Suppressor macrophage treated with lipopolysaccharide for 4 hours (primary cell): Measurements from ENCODE around the gene DNAH7.
A peak's percentile ranks its signal among the peaks of the same experiment; 100 is the strongest.
"Not testable (repeated sequence)": the region's sequence is repeated elsewhere in the genome, so short reads cannot be mapped to it uniquely, and the experiment has no call there.

Experiments used
- DNase-seq: peaks from one replicate; pipeline ENCODE4 v3.0.0-alpha.2; 2020

The DNAH7 gene

GRCh38 chr2:195959341-195959740, 109.3 kb downstream of the DNAH7 start:
- DNase-seq, result no peak

- no peak for DNase-seq
Measured at GRCh38 chr2:195956725-195957124, 111.9 kb downstream of the DNAH7 start.

- DNase-seq, result no peak
Measured at GRCh38 chr2:195945056-195945455, 123.6 kb downstream of the DNAH7 start.

GRCh38 chr2:195937176-195937575, 131.5 kb downstream of the DNAH7 start:
- DNase-seq, result no peak

- no peak for DNase-seq
Measured at GRCh38 chr2:195934484-195934883, 134.2 kb downstream of the DNAH7 start.

GRCh38 chr2:195929531-195929930, 139.1 kb downstream of the DNAH7 start:
- DNase-seq, result no peak

GRCh38 chr2:195925120-195925519, 143.5 kb downstream of the DNAH7 start:
- no peak for DNase-seq

GRCh38 chr2:195923889-195924288, 144.7 kb downstream of the DNAH7 start:
- DNase-seq, result no peak

GRCh38 chr2:195917021-195917600, 151.5 kb downstream of the DNAH7 start:
- not testable (repeated sequence) for DNase-seq

- no peak for DNase-seq
Measured at GRCh38 chr2:195912079-195912478, 156.6 kb downstream of the DNAH7 start.

GRCh38 chr2:195910570-195910969, 158.1 kb downstream of the DNAH7 start:
- no peak for DNase-seq

GRCh38 chr2:195909926-195910325, 158.7 kb downstream of the DNAH7 start:
- DNase-seq, result no peak

GRCh38 chr2:195907474-195907873, 161.2 kb downstream of the DNAH7 start:
- no peak for DNase-seq

GRCh38 chr2:195903956-195904355, 164.7 kb downstream of the DNAH7 start:
- no peak for DNase-seq

GRCh38 chr2:195902857-195903256, 165.8 kb downstream of the DNAH7 start:
- no peak for DNase-seq

- no peak for DNase-seq
Measured at GRCh38 chr2:195899226-195899625, 169.4 kb downstream of the DNAH7 start.

- no peak for DNase-seq
Measured at GRCh38 chr2:195898505-195899191, 170.0 kb downstream of the DNAH7 start.

GRCh38 chr2:195891081-195891480, 177.6 kb downstream of the DNAH7 start:
- DNase-seq, result no peak

GRCh38 chr2:195879153-195879552, 189.5 kb downstream of the DNAH7 start:
- DNase-seq, result no peak

GRCh38 chr2:195871326-195871725, 197.3 kb downstream of the DNAH7 start:
- DNase-seq, result no peak

GRCh38 chr2:195864316-195864715, 204.3 kb downstream of the DNAH7 start:
- no peak for DNase-seq

- peak; percentile 25 for DNase-seq
Measured at GRCh38 chr2:195863564-195863963, 205.1 kb downstream of the DNAH7 start.

GRCh38 chr2:195863121-195863520, 205.5 kb downstream of the DNAH7 start:
- DNase-seq, result no peak

GRCh38 chr2:195861821-195862220, 206.8 kb downstream of the DNAH7 start:
- no peak for DNase-seq

GRCh38 chr2:195859513-195859912, 209.1 kb downstream of the DNAH7 start:
- DNase-seq, result no peak
